Measurements from ENCODE around the gene TAS2R43.
"Not testable (repeated sequence)": the region's sequence is repeated elsewhere in the genome, so short reads cannot be mapped to it uniquely, and the experiment has no call there.

Gene TAS2R43, protein sequence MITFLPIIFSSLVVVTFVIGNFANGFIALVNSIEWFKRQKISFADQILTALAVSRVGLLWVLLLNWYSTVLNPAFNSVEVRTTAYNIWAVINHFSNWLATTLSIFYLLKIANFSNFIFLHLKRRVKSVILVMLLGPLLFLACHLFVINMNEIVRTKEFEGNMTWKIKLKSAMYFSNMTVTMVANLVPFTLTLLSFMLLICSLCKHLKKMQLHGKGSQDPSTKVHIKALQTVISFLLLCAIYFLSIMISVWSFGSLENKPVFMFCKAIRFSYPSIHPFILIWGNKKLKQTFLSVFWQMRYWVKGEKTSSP

GRCh38 chr12:11092128-11092527, at the start of gene TAS2R43:
Gene TAS2R43, minus strand, starts transcription at chr12:11092313. Its CDS starts 84 bp downstream, at chr12:11092229.
- DNase-seq: no peak

DNA sequence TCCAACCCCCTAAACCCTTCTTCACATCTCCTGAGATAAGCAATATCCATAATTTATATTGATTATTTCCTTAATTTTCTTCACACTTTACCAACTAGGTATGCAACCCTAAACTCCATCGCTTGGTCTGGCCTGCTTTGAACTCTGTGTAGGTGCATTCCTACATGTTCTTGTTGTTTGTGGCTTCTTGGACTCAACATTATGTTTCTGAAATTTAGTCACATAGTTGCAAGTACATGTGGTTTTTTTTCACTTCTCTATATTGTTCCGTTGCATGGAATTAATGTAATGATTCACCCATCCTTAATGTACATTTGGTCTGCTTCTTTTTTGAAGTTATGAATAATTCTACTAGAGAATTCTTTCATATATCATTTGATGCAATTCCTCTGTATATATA, 44.0 kb upstream of the TAS2R43 start:
- peak; percentile 63 for DNase-seq

- DNase-seq: no peak
These were observed 42.2 kb upstream of the TAS2R43 start, which contains the start of gene TAS2R30 for GRCh38 chr12:11134305-11134704. Gene TAS2R30, minus strand, starts transcription at chr12:11134644. Its CDS starts 400 bp downstream, at chr12:11134244.

GRCh38 chr12:11133816-11134215, 41.7 kb upstream of the TAS2R43 start:
- DNase-seq: no peak

DNA sequence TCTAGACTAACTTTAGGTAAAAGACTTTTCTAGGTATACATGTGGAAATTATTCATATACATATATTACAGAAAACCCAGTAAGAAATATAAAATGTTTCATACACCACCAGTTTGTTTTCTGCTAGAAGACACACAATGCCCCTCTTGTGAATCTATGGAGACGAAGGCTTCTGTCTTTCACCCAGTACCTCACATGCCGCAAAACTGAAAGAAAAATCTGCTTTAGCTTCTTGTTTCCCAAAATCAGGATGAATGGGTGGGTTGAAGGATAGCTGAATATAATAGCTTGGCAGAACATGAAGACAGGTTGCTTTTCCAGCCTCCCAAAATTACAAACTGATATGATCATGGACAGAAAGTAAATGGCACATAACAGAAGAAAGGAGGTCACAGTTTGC, 41.0 kb upstream of the TAS2R43 start:
- DNase-seq: no peak

GRCh38 chr12:11130999-11131398, 38.9 kb upstream of the TAS2R43 start:
- DNase-seq: no peak

DNA sequence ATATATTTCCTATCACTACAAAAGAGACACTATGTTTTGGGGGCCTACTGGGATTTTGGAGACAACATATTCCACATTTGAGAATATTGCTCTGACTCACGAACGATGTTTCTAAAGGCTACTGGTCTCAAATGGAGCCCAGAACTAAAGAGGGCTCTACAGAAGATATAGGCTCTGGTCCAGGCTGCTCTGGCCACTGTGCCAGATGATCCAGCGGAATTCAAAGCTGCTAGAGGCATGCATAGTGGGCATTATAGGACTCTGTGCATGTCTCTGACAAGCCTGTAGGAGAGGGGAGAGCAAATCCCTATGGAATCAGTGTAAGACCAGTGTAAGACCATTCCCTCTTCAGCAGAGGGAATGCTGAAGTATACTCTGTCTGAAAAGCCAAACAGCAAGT, 38.3 kb upstream of the TAS2R43 start:
- no peak for DNase-seq

GRCh38 chr12:11114130-11114529, 22.0 kb upstream of the TAS2R43 start:
- not testable (repeated sequence) for DNase-seq

- DNase-seq: peak; percentile 52
These were observed 19.1 kb upstream of the TAS2R43 start for GRCh38 chr12:11111213-11111612.

DNA sequence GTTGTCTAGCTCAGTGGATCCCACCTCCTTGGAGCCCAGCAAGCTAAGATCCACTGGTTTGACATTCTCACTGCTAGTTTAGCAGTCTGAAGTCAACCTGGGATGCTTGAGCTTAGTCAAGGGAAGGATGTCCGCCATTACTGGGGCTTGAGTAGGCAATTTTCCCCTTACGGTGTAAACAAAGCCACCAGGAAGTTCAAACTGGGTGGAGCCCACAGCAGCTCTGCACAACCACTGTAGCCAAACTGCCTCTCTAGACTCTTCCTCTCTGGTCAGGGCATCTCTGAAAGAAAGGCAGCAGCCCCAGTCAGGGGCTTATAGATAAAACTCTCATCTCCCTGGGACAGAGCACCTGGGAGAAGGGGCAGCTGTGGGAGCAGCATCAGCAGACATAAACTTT, 16.7 kb upstream of the TAS2R43 start:
- no peak for DNase-seq

DNA sequence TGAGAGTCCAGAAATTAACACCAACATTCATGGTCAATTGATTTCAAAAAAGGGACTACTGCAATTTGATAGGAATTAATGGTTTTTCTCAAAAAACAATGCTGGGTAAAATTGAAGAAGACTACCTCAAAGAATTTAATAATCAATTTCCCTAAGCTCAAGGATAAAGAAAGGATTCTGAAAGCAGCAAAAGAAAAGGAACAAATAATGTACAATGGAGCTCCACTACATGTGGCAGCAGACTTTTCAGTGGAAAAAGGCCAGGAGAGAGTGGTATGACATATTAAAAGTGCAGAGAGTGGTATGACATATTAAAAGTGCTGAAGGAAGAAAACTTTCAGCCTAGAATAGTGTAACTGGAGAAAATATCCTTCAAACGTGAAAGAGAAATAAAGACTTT, 15.6 kb upstream of the TAS2R43 start:
- DNase-seq: no peak

DNA sequence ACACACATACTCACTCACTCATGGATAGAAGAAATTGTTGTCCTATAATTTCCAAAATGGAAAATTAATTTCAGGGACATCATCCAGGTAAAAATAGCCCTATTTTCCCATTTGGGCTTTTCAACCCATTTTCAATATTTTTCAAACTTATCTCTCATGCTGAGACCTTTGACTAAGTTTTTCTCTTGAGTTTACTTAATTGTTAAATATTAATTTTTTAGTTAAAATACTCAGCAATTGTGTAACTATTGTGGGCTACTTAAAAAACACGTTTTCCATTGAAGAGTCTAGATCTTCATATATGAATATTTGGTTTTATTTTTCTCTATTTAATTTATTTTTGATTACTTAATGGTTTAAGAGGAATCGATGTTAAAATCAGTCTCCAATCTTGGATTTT, 14.2 kb upstream of the TAS2R43 start:
- no peak for DNase-seq

- no peak for DNase-seq
These were observed 13.4 kb upstream of the TAS2R43 start for GRCh38 chr12:11105546-11105945.

- DNase-seq: not testable (repeated sequence)
These were observed 2.8 kb upstream of the TAS2R43 start for GRCh38 chr12:11094910-11095309.

DNA sequence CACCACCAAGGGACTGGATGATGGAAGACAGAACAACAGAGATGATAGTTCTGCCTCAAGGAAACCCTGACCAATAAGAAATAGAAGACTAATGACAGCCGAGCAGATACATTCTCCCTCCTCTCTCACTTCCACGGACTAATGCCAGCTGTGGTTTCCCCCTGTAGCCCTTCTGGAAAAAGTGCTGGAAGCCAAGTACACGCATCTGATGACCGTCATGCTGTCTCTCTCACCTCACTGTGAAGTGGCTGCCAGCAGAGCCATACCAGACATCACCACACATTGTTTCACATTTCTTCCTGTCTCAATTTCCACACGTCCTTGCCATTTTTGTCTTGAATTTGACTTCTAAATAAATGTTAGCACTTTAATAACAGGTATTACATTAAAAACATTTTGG, 2.9 kb downstream of the TAS2R43 start:
- DNase-seq: no peak

- no peak for DNase-seq
These were observed 6.7 kb downstream of the TAS2R43 start for GRCh38 chr12:11085419-11085818.

- DNase-seq: no peak
These were observed 10.1 kb downstream of the TAS2R43 start for GRCh38 chr12:11081987-11082386.

DNA sequence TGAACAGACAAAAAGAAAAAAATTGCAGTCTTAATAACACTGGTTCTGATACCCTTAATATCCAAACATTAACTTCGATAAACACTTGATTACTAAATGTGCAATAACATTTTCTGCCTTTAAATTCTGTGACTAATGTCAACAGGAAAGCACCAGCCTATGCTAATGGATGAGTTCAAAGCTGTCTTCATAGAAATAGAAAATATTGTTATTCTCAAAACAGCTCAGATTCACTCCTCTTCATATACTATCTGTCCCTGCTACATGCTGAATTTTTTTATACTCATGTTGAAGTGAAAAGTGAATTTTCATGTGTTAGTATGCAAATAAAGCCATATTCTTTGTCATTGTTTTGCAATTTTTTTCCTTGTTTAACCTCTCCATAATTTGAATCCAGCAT, 13.9 kb downstream of the TAS2R43 start:
- no peak for DNase-seq

- DNase-seq: no peak
These were observed 16.5 kb downstream of the TAS2R43 start for GRCh38 chr12:11075642-11076041.

DNA sequence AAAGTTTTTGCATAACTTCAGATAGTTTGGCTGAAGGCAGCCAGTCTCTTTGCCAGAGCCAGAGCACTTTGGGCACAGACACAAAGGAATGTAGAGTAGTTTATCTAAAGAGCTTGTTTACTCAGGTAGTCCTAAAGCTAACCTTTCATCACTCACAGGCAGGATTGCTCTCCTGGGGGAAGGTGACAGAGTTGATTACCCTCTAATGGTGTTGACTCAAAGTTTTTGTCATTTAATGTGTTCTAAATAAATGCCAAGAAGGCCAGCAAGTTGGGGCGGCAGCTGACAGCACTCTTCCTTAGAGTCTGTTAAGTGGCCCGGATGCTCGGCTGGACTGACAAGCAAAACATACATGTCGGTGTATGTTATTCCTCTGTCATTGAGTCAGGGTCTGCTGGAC, 20.7 kb downstream of the TAS2R43 start:
- no peak for DNase-seq

GRCh38 chr12:11070999-11071398, 21.1 kb downstream of the TAS2R43 start:
- no peak for DNase-seq

DNA sequence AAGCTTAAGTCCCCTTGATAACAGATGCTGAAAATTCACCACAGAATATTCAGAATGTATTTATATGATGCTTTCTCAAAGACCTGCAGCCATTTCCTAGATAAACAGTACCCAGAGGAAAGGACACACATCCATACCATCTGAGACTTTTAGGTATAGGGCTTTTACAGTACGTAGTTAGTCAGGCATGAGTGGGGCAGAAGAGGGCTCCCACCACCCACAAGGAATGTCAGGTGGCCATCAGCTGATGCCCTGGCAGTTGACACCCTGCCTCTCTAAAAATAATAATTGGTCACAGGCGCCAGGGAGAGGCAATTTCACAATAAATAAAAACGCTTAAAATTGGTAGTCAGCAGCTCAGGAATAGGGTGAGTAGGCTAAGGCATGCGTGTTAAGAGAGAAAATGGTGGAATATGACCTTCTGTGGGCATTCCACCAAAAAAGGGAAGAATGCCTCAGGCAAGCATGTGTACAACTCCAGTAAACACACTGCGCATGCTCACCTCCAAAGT, 22.2 kb downstream of the TAS2R43 start:
- DNase-seq: no peak

- DNase-seq: no peak
These were observed 24.6 kb downstream of the TAS2R43 start for GRCh38 chr12:11067514-11067913.

GRCh38 chr12:11062194-11062593, 29.9 kb downstream of the TAS2R43 start, which contains the start of gene TAS2R46:
Gene TAS2R46, minus strand, starts transcription at chr12:11062294. Its CDS starts 0 bp downstream, at chr12:11062294.
- DNase-seq: not testable (repeated sequence)

DNA sequence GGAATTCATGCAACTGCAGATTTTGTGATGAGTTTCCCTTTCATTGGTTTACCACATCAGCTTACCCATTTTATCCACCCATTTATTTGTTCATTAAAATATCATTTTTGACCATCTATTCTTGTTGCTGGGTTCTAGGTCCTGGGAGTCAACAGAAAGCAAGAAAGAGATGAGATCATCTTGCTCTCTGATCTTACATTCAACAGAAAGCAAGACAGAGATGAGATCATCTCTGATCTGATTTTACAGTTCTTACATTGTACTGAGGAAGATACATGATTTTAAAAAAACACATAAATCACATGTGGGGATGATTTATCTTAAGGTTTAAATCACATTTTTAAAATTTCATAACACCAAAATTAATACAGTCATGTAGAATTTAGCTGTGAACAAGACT, 32.3 kb downstream of the TAS2R43 start:
- DNase-seq: no peak
